ENCODE results near the gene OR5B2.

GRCh38 chr11:58433638-58434203 is 5.8 kb upstream of the OR5B2 start:
- no peak for TF ChIP-seq POLR2A (IDR thresholded peaks at IDR 0.05; ENCODE audit: low read depth, low read length)
- no peak for TF ChIP-seq POLR2AphosphoS5 (IDR thresholded peaks at IDR 0.05; ENCODE audit: low read depth, low read length)
- TF ChIP-seq TAF1 (IDR thresholded peaks at IDR 0.05; ENCODE audit: borderline replicate concordance, low read depth, low read length) = no peak
